ENCODE measurements around the gene PTP4A1. TPM values are rescaled to one million over a fixed set of nuclear protein-coding genes. Genes with fewer than 3 reads are reported as not detected.
A peak's percentile ranks its signal among the peaks of the same experiment; 100 is the strongest.
"Not testable (repeated sequence)": the region's sequence is repeated elsewhere in the genome, so short reads cannot be mapped to it uniquely, and the experiment has no call there.

Gene PTP4A1
- total RNA-seq, 2 donors from 2014 or later: 46.4 to 77.0 TPM

- peak; percentile 33 to 35 for ATAC-seq
- peak; percentile 58 to 73 for DNase-seq (ENCODE audit: low spot score in 2 of 2)
- Mint-ChIP-seq H3K36me3 (peaks cover 19 to 22% of the 10 kb centered on the region in 2 donors), H3K9me3 (no peaks in the 10 kb centered on the region), H3K27ac (peak overlapping the region; percentile 93 to 96)
Measured at GRCh38 chr6:63573076-63573898, 1.0 kb downstream of the PTP4A1 start.

GRCh38 chr6:63573899-63574553 lies 1.7 kb downstream of the PTP4A1 start:
- Mint-ChIP-seq H3K27ac (peak overlapping the region; percentile 93 to 96), H3K36me3 (peaks cover 19 to 22% of the 10 kb centered on the region in 2 donors), H3K9me3 (no peaks in the 10 kb centered on the region)
- DNase-seq (ENCODE audit: low spot score in 2 of 2): peak in 1 of 2 donors; percentile 58
- peak in 1 of 2 donors; percentile 3 for ATAC-seq

DNA sequence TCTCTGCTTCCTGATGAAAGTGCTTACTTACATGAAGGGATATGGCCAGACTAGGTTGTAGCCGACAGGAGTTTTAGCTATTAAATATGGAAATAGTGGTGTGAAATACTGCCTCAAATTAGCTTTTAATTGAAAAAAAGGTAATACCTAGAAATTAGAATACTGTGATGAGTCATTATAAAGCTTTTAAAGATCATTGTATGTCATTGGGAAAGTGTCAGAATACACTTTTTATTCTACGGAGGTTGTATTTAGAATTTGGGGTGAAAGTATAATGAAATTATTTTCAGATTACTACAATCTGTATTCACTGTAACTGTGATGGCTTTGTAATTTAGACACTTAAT lies 2.2 kb downstream of the PTP4A1 start:
- Mint-ChIP-seq H3K9me3 (no peaks in the 10 kb centered on the region), H3K27ac (peak overlapping the region; percentile 93 to 96), H3K36me3 (peaks cover 19 to 22% of the 10 kb centered on the region in 2 donors)
- DNase-seq (ENCODE audit: low spot score in 2 of 2) (no peak), ATAC-seq (no peak)

- Mint-ChIP-seq H3K27ac (no peak overlapping the region), H3K36me3 (peaks cover 19 to 36% of the 10 kb centered on the region in 2 donors), H3K9me3 (no peaks in the 10 kb centered on the region)
- no peak for ATAC-seq
- DNase-seq (ENCODE audit: low spot score in 2 of 2): no peak
Measured at GRCh38 chr6:63576147-63576772, 4.0 kb downstream of the PTP4A1 start.

GRCh38 chr6:63576985-63577712 lies 4.9 kb downstream of the PTP4A1 start:
- H3K36me3 Mint-ChIP-seq: peaks cover 19 to 36% of the 10 kb centered on the region in 2 donors
- ATAC-seq: no peak

DNA sequence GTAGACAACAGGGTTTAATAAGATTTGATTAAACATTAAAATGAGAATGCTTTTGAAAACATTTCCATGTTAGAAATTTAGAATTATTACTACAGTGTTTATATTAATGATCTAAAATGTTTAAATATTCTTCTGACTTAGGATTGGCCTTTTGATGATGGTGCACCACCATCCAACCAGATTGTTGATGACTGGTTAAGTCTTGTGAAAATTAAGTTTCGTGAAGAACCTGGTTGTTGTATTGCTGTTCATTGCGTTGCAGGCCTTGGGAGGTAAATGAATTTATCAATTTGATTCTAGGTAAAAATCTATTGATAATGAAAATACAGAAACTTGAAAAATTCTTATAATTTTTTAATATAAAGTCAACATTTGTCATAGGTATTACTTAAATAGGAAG lies 6.5 kb downstream of the PTP4A1 start:
- Mint-ChIP-seq H3K27ac (no peak overlapping the region), H3K36me3 (peaks cover 16 to 41% of the 10 kb centered on the region in 2 donors), H3K9me3 (no peaks in the 10 kb centered on the region)
- ATAC-seq (no peak), DNase-seq (ENCODE audit: low spot score in 2 of 2) (no peak)

More at GRCh38 chr6:63576985-63577712, 4.9 kb downstream of the PTP4A1 start:
- DNase-seq (ENCODE audit: low spot score in 2 of 2): no peak
- no peak overlapping the region for H3K27ac Mint-ChIP-seq
- no peaks in the 10 kb centered on the region for H3K9me3 Mint-ChIP-seq

- Mint-ChIP-seq H3K27ac (no peak overlapping the region), H3K9me3 (no peaks in the 10 kb centered on the region), H3K36me3 (peaks cover 4 to 30% of the 10 kb centered on the region in 2 donors)
- ATAC-seq (no peak), DNase-seq (ENCODE audit: low spot score in 2 of 2) (no peak)
Measured at GRCh38 chr6:63579937-63580703, 7.8 kb downstream of the PTP4A1 start.

- DNase-seq (ENCODE audit: low spot score in 2 of 2) (no peak), ATAC-seq (no peak)
- Mint-ChIP-seq H3K9me3 (no peaks in the 10 kb centered on the region), H3K36me3 (peaks cover 4 to 30% of the 10 kb centered on the region in 2 donors), H3K27ac (no peak overlapping the region)
Measured at GRCh38 chr6:63580704-63580961, 8.4 kb downstream of the PTP4A1 start.

DNA sequence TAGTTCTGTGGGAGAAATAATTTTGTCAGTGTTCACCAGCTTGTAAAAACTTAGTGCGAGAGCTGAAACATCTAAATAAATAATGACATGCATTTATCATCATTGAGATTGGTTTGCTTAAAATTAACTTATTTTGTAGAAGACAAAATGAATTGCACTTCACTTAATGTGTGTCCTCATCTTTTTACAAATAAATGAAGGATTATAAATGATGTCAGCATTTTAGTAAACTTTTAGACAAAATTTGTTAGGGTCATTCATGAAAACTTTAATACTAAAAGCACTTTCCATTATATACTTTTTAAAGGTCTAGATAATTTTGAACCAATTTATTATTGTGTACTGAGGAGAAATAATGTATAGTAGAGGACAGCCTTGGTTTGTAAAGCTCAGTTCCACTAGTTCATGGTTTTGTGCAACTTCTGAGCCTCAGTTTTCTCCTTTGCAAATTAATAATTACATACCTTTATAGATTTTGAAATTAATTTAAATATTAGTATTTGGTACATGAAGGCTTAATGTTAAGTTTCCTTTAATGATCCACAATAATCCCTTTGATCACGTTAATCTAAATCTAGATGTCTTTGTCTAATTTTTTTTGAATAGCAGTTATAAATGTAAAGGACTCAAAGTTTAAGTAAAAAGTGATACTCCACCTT lies 9.2 kb downstream of the PTP4A1 start:
- H3K9me3 Mint-ChIP-seq: no peaks in the 10 kb centered on the region
- peaks cover under 1 to 26% of the 10 kb centered on the region in 2 donors for H3K36me3 Mint-ChIP-seq
- ATAC-seq: no peak

GRCh38 chr6:63582579-63583231 lies 10.4 kb downstream of the PTP4A1 start:
- DNase-seq (ENCODE audit: low spot score in 2 of 2): no peak
- no peak for ATAC-seq
- no peak overlapping the region for H3K27ac Mint-ChIP-seq
- peaks cover 0 to 20% of the 10 kb centered on the region in 2 donors for H3K36me3 Mint-ChIP-seq
- no peaks in the 10 kb centered on the region for H3K9me3 Mint-ChIP-seq

More for the DNA sequence above, 9.2 kb downstream of the PTP4A1 start:
- no peak overlapping the region for H3K27ac Mint-ChIP-seq
- no peak for DNase-seq (ENCODE audit: low spot score in 2 of 2)

DNA sequence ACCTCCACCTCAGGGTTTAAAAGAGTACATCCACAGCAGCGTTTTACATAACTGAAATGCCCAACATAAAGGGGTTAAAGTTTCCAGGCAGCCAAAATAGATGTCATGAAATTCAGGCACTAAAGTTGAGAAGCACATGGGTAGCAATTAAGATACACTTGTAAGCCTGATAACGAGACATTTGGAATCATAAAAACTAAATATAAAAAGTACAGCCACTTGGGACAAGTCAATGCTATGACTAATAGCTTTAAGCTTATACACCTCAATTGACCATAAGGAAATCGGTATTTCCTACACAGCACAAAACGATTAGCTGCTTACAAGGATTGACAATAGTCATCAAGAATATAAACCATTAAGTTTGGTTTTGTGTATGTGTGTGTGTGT lies 11.8 kb downstream of the PTP4A1 start:
- H3K9me3 Mint-ChIP-seq: no peaks in the 10 kb centered on the region
- no peak overlapping the region for H3K27ac Mint-ChIP-seq
- ATAC-seq: peak in 1 of 2 donors; percentile 16
- DNase-seq (ENCODE audit: low spot score in 2 of 2): no peak
- H3K36me3 Mint-ChIP-seq: peaks cover 0 to 20% of the 10 kb centered on the region in 2 donors

DNA sequence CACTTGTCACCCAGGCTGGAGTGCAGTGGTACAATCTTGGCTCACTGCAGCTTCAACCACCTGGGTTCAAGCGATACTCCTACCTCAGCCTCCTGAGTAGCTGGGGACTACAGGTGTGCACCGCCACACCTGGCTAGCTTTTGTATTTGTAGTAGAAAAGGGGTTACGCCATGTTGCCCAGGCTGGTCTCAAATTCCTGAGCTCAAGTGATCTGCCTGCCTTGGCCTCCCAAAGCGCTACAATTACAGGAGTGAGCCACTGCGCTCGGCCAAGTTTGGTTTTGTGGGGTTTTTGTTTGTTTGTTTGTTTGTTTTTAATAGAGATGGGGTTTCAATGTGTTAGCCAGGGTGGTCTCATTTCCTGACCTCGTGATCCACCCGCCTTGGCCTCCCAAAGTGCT lies 12.3 kb downstream of the PTP4A1 start:
- H3K9me3 Mint-ChIP-seq: no peaks in the 10 kb centered on the region
- peaks cover 0 to 20% of the 10 kb centered on the region in 2 donors for H3K36me3 Mint-ChIP-seq
- no peak for DNase-seq (ENCODE audit: low spot score in 2 of 2)
- peak in 1 of 2 donors; percentile 14 for ATAC-seq
- peak overlapping the region in 1 of 2 donors; percentile 13 for H3K27ac Mint-ChIP-seq

DNA sequence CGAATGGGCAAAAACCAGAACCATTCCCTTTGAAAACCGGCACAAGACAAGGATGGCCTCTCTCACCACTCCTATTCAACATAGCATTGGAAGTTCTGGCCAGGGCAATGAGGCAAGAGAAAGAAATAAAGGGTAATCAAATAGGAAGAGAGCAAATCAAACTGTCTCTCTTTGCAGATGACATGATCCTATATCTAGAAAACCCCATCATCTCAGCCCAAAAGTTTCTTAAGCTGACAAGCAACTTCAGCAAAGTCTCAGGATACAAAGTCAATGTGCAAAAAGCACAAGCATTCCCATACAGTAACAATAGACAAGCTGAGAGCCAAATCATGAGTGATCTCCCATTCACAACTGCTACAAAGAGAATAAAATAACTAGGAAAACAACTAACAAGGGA lies 13.4 kb downstream of the PTP4A1 start:
- not testable (repeated sequence) for H3K36me3 Mint-ChIP-seq; DNase-seq (ENCODE audit: low spot score in 2 of 2); ATAC-seq; H3K9me3 Mint-ChIP-seq
- H3K27ac Mint-ChIP-seq: peak overlapping the region in 1 of 2 donors; percentile 20

DNA sequence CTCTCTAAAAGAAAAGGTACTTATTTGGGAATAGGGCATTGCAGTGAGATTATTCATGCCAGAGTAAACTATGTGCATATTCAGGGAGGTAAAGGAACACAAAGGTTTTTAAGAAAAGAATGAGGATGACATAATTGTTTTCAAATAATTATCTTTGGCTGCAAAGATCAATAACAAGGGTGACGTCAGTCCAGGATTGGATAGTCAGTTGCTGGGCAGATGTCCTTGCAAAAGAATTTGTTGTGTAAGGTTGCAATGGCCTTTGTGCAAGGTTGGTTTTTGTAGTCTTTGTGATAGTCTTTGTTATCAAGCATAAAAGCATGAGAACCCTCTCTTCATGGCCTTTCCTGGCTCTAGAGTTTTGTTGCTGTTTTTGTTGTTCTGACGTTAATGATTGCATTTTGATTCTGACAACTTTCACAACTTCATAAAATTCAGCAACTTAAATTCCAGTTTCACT lies 17.7 kb downstream of the PTP4A1 start:
- ATAC-seq: no peak
- no peak for DNase-seq (ENCODE audit: low spot score in 2 of 2)
- no peaks in the 10 kb centered on the region for H3K9me3 Mint-ChIP-seq
- H3K27ac Mint-ChIP-seq: no peak overlapping the region
- H3K36me3 Mint-ChIP-seq: no peaks in the 10 kb centered on the region

DNA sequence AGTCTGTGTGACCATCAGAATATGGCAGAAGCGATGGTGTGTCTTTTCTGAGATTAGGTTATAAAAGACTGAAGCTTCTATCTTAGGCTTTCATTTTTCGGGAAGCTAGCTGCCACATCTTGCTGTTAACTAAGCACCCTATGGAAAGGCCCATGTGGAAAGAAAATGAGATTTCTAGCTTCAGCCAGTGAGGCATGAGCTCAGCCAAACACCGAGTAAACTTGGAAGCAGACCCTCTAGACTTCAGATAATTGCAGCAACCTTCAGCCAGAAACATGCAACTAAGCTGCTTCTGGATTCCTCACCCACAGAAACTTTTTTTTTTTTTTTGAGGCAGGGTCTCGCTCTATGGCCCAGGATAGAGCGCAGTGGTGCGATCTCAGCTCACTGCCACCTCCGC lies 20.6 kb downstream of the PTP4A1 start:
- no peaks in the 10 kb centered on the region for H3K36me3 Mint-ChIP-seq
- H3K27ac Mint-ChIP-seq: no peak overlapping the region
- H3K9me3 Mint-ChIP-seq: no peaks in the 10 kb centered on the region
- ATAC-seq (no peak), DNase-seq (ENCODE audit: low spot score in 2 of 2) (no peak)

Data from activated naive CD4-positive, alpha-beta T cell treated with anti-CD3 and anti-CD28 coated beads, Interleukin-2, amount 50 U/mL, for 72 hours (primary cell).